Left forelimb (tissue), 1 donor: ENCODE data around the gene CDK17.
"Not testable (repeated sequence)": the region's sequence is repeated elsewhere in the genome, so short reads cannot be mapped to it uniquely, and the experiment has no call there.

Experiments used
- DNase-seq: peaks from one replicate; pipeline ENCODE4 v3.0.0-alpha.2; 2018; ENCODE audit warnings: low spot score

Gene CDK17

DNA sequence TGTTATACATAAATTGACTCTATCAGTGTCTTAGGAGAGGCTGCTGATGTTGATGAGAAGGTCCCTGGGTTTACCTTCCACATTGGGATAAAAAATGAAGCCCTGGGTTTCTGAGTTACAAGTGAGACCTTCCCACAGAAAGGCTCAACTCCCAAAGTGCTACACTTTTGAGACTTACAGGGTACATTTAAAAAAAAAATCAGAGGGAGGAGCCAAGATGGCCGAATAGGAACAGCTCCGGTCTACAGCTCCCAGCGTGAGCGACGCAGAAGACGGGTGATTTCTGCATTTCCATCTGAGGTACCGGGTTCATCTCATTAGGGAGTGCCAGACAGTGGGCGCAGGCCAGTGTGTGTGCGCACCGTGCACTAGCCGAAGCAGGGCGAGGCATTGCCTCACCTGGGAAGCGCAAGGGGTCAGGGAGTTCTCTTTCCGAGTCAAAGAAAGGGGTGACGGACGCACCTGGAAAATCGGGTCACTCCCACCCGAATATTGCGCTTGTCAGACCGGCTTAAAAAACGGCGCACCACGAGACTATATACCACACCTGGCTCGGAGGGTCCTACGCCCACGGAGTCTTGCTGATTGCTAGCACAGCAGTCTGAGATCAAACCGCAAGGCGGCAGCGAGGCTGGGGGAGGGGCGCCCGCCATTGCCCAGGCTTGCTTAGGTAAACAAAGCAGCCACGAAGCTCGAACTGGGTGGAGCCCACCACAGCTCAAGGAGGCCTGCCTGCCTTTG, 84.3 kb downstream of the CDK17 start:
- not testable (repeated sequence) for DNase-seq

DNA sequence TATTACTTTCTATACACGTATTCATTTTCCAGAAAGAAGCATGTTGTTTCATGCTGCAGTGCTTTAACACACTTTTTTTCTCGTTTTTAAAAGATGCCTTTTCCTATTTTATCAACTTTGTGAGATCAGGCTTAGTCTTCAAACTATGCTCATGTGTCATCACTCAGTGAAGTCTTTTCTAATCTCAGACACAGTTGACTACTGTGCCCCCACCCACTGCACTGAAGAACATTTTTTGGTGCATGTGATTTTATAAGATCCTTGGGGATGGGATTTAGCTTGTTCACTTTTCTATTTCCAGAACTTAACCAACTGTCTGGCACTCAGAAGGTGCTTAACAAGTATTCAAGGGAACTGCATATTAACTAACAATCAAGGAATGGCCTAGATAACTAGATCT, 85.5 kb downstream of the CDK17 start:
- no peak for DNase-seq

DNA sequence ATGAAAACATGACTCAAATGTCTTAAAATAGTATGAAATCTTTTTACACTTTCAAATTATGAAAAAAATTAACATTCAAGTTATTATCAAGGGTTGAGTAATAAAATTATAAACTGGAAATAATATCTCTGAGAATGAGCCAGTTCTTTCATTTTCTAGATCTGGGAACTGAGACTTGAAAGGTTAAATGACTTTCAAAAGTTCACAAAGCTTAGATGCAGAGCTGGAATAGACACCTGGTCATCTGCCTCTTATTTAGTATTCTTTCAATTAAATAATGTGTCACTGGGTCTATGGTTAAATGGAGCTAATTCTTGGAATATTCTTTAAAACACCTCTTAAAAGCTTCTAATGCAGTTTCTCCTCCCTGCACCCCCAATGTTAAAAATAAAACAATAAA, 86.6 kb downstream of the CDK17 start:
- DNase-seq, result no peak

DNA sequence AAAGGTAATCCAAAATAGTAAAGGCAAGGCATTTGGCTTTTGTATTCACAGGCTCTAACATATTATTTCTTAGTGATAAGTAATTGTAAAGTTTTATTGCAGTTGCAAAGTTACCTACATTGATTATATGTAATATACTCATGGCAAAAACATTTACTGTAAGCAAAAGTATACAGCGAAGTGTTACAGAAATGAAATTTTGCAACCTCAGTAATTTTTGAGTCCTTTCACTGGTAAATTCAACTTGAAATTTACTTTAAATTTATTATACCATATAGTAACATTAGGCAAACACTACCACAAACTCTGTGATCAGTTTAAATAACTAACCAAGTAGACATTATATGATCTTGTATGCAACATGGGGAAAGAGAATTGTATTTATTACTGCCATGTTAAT, 89.0 kb downstream of the CDK17 start:
- DNase-seq, result no peak

DNA sequence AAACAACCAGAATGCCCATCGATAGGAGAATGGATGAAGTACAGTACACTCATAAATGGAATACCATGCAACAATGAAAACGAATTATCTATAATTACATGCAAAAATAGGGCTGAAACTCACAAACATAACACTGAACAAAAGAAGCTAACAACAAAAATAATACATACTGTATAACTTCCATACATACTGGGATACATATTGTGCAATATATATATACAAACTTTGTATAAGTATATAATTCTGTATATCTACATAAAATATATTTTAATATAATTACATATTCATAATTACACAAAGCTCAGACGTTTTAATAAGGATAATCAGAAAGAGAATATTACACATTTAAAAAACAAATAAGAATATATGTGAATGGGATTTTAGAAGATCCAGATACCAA, 90.2 kb downstream of the CDK17 start:
- DNase-seq, result no peak

DNA sequence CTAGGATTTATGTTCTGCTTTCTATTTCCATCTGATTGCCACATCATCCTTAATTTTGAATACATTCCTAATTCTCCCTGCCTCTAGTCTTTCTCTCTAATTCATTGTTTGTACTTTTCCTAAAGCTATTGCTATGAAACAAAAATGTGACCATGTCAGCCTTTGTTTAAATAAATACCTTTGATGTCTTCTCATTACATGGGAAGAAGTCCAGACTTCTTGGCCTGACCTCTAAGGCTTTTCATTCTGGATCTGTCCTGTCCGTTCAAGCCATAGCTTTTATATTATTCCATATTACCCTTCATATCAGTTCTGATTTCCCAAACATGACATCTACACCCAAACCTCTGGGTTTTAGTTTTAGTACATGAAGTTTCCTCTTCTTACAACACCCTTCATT, 91.4 kb downstream of the CDK17 start:
- no peak for DNase-seq

DNA sequence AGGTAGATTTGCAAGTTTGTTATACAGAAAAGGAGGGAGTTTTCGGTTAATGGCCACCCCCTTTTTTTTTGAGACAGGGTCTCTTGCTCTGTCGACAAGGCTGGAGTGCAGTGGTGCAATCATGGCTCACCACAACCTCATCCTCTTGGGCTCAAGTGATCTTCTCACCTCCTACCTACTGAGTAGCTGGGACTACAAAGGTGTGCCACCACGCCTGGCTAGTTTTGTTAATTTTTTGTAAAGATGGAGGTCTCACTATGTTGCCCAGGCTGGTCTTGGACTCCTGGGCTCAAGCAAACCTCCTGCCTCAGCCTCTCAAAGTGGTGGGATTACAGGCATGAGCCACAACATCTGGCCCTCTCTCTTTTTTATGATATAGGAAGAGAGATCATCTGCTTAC, 94.6 kb downstream of the CDK17 start:
- DNase-seq, result no peak

DNA sequence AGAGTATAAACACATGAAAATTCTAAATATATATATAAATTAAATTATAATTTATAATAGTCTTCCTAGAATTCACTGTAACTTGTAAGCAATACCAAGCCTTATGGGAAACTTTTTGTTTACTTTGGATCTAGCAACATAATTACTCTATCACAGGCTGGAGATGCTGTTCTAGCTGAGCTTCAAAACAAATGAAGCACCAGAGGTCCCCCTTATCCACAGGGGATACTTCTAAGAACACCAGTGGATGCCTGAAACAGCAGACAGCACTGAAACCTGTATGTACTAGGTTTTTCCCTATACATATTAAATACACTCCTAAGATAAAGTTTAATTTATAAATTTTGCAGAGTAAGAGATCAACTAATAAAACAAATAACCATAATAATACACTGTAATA, 96.6 kb downstream of the CDK17 start:
- no peak for DNase-seq

DNA sequence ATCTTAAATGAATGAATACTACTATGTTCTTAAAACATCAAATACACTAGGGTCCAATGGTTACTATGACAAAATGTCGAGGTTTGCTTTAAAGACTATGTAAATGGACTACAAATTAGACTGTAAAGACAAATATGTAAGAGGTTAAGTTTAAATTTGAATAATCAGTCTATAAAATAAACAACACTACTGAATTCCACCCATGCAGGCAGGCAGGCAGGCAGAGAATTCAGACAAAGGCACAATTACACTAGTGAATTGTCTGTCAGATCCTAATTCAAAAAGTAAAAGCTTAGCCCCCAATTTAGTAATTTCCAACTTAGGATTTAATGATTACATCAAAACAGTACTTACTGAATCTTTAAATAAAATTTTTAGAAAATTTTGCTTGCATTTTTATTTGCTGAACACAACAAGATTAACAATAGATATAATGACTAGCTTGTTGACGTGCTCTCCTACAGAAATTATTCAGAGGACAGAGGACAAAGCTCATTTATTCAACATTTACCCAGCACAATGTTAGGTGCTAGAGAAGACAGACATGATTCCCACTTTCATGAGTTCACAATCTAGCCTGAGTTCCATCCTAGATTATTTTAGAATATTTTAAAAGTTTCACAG, 97.4 kb downstream of the CDK17 start:
- no peak for DNase-seq

DNA sequence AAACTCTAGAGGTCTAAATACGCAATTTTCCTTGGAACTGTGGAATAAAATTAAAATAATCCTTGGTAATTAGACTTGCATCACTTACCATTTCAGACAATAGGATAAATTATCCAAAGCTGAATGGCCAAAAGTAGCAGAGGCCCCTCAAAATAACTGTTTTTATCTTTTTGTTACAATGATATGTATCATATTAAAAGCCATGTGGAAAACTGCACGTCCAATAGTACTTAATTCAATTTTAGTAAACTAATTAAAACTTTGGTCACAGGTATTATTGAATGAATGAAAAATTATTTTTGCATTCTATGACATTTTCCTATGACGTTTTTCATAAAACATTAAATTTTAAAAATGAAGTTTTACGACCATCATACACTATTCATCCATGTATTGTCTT, 98.5 kb downstream of the CDK17 start:
- no peak for DNase-seq

DNA sequence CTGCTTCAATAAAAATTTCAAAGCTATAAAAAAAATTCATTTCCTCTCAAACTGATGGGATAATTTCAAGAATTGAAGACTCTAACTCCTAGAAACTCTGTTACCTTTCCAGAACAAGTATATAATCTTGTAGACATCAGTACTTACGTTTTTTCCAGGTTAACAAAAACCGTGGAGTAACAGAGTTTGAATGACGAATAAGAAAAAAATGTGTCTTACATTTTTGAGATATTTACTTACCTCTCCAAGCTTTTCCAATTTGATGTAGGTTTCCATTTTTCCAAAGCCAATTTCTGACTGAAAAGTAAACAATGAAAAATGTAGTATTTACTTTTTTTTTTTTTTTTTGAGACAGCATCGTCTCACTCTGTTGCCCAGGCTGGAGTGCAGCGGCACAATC, 100.2 kb downstream of the CDK17 start:
- DNase-seq, result no peak

DNA sequence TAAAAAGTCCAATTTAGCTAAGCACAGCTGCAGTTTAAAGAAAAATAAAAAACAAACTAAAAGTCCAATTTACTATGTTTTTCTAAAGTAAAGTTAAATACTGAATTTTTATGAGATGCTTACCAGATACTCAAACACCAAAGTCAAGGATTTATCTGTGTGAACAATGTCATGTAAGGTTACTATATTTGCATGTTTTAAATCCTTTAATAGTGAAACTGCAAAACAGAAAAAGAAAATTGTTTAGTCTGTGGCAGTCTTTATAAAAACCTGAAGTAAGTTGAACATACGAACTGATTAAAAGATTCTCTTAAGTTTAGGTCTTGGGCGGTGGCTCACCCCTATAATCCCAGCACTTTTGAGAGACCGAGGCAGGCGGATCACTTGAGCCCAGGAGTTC, 102.7 kb downstream of the CDK17 start:
- DNase-seq, result no peak

DNA sequence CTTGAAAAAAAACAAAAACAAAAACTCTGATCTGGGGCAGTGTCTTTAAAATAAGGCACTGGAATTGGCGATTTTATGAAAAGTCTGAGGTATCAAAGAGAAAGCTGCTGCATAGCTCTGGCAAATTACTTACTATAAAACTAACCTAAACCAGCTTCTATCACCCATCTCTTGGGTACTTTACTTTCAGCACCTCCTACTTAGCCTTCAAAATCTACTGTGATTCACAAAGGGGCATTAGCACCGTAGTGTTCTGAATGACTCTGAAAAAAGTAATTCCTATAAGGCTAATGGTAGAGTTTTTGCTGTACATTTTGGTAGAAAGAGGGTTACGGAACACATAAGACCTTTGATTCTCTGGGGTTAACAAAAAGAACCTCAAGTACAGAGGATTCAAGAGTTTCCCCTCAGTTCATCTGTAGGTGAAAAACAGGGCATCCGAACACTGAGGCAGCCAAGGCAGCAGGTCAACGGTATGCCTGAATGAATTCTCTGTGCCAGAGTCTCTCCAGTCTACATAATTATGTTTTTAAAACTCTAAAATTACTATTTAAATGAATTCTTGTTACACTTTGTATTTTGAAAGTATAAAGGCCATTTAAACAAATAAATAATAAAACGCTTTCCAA, 104.6 kb downstream of the CDK17 start:
- DNase-seq, result no peak

DNA sequence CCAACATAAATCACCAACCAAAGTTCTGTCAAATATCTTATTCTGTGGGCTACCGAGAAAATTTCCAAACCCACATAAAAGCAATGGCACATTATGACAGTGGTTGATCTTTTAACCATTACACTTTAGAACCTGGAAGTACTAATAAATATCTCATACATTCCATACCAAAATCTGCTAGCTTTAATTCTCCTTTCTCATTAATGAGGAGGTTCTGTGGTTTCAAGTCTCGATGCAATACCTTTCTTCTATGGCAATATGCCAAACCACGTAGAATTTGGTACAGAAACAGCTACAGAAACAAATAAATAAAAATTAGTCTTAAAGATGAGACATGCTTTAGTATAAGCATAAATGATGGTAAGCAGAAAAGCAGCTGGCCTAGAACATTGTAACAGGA, 105.4 kb downstream of the CDK17 start:
- no peak for DNase-seq

DNA sequence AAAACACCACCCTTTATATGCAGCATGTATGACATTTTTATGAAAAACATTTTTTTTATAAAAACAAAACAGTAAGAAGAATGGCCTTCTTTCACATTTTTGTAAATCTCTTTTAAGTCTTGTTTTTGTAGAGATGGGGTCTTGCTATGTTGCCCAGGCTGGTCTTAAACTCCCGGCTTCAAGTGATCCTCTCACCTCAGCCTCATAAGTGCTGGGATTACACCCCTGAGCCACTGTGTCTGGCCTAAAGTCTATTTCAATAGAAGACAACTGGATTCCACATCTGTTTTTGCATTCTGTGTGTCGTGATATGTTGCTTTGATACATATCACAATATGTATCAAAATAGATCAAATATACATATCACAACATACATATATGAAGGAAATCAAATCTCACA, 107.1 kb downstream of the CDK17 start:
- DNase-seq, result no peak

DNA sequence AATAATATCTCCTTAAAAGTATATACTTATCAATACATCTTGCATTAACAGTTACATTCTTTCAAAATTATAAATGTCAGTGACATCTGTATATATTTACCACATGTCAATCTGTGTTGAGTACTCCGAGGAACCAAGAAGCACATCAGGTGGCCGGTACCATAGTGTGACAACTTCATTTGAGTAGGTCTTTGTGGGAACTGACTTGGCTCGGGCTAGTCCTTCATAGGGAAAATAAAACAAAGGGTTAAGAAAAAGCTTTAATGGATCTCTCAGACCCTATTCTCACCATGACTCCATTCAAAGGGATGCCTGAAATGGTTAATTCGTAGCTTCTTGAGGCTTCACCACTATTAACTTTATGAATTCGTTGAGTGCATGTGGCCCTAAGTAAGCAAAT, 111.2 kb downstream of the CDK17 start:
- no peak for DNase-seq

DNA sequence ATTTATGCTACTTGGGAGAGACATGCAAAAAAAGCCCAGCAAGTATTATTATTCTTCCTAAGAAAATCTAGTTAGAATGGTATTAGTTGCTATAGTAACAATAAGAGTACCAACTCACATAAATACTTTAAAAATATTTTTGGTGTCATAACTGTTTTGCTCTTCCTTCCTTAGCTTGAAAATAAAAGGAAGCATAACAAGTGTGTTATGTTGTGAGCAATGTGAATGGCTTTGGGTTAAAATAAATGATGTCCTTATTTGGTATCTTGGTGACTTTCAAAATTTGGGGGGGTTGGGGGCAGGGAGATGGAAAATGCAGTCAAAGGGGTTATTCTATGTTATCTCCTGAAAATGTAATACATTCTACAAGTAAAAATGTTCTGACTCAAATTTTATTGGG, 115.1 kb downstream of the CDK17 start:
- DNase-seq, result no peak

DNA sequence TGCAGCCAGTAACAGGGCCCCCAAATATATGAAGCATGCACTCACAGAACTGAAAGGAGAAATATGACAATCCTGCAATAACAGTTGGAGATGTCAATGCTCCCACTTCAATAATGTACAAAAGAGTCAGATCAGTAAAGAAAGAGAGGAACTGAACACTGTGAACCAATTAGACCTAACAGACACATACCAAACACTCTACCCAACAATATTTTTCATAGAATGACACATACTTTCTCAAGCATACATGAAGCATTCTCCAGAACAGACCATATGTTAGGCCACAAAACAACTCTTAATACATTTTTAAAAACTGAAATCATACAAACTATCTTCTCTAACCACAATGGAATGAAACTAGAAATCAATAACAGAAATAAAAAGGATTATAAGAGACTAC, 125.9 kb downstream of the CDK17 start:
- no peak for DNase-seq

DNA sequence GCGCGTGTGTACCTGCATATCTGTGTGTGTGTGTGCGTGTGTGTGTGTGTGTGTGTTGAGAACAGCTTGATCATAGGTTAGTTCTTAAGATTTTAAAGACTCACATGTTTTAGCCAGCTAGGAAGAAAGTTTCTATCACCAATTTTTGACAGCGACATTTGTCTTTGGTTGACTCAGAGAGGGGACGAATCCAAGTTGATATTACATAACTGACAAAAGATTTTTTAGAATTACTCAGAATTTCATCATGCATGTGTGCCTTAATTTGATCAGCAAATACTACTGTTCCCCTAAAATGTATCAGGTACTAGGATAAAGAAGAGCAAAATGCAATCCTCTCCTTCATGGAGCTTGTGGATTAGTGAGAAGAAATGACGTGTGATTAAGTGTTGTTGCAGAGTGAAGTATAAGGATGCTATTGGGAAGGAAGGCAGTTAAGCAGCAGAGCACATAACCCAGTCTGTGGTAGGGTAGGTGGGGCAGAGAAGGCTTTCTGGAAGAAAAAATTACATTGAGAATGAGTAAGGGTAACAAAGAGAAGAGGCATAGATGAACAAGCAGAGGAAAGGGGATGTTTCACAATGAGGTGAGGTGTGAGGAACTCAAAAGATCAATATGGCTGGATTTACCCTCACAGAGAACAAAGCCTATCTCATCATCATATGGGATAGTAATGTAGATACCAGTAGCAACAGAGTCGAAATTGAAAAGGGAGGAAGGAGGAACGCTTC, 128.6 kb downstream of the CDK17 start:
- no peak for DNase-seq

DNA sequence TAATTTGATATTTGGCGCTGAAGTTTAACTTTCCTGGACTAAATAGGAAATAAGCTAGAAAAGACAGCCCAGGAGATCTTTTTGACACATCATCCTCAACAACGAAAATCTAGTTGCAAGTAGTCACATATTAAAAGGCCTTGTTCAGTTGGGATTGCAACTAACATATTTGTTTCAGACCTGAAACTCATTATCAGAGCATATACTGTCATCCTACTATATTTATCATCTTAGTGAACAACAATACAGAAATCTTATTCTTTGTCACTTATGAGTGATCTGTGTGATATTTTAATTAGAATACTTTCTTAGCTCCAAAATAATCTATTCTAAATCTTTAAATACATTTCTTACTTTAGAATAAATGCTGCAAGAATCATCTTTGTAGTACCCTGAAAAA, 134.0 kb downstream of the CDK17 start:
- no peak for DNase-seq

DNA sequence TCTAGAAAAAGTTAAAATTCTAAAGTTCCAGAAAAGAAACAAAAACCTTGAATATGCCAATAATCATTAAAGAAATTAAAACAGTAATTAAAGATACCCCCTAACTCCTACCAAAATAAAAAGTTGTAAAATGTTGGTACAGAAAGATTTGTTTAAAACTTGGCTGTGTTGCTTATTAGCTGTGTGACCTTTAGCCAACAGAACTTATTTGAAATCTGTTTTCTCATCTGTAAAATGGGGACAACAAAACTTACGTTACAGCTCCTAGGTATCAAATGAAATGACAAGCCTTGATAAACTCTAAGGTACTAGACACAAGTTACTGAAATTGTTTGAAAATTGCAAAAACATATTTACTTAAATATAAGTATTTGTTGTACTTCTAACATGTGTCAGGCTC, 134.4 kb downstream of the CDK17 start:
- DNase-seq, result no peak

DNA sequence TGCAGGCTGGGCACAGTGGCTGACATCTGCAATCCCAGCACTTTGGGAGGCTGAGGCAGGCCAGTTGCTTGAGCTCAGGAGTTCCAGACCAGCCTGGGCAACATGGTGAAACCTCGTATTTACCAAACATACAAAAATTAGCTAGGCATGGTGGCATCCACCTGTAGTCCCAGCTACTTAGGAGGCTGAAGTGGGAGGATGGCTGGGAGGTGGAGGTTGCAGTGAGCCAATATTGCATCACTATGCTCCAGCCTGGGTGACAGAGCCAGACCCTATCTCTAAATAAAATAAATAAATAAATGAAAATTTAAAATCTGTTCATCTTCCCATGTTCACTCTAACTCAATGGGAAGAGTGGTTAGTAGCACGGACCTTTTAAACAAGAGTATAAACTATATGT, 134.8 kb downstream of the CDK17 start:
- no peak for DNase-seq

DNA sequence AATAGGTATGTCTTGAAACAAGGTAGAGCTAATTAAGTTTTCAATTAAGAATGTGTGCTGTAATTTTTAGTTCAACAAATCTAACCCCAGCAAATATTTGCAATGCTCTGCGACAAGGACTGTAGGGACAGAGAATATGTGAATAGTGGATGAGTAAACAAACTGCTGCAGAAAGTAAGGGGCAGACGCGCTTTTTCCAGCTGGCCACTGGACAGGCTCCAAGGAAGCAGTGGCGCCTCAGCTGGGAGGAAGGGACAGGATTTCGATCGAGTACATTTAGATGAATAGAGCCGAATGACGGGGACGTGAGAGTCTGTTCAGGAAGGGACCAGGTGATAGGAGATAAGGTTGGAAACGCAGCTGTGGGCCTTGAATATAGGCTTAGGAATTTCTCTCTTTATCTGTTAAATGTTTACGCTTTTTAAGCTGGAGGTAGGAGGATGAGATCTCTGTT, 136.8 kb downstream of the CDK17 start:
- no peak for DNase-seq
